HUES6 (cell line): ENCODE measurements around the gene KDM3B.

ENCODE experiments used
- H3K27ac ChIP-seq: 2 replicates; pipeline ENCODE4 v1.7.0; 2013; ENCODE audit warnings: low read depth, mild to moderate bottlenecking, low read length, inconsistent platforms
- H3K27me3 ChIP-seq: 2 replicates; pipeline ENCODE4 v1.6.1; 2013; ENCODE audit warnings: low read length; ENCODE audit not compliant: control insufficient read depth, insufficient read depth
- H3K36me3 ChIP-seq: 2 replicates; pipeline ENCODE4 v1.6.1; 2013; ENCODE audit warnings: low read length; ENCODE audit not compliant: control insufficient read depth, insufficient read depth
- H3K4me1 ChIP-seq: 2 replicates; pipeline ENCODE4 v1.6.1; 2013; ENCODE audit warnings: low read length; ENCODE audit not compliant: control insufficient read depth, insufficient read depth
- H3K4me3 ChIP-seq: 2 replicates; pipeline ENCODE4 v1.5.1; 2013; ENCODE audit warnings: low read depth, low read length
- H3K9ac ChIP-seq: one replicate; pipeline ENCODE4 v1.6.1; 2013; ENCODE audit warnings: mild to moderate bottlenecking, low read length
- H3K9me3 ChIP-seq: 2 replicates; pipeline ENCODE4 v1.6.1; 2013; ENCODE audit warnings: low read depth, low read length; ENCODE audit not compliant: control insufficient read depth, insufficient read depth

The KDM3B gene

GRCh38 chr5:138336952-138337684 lies 15.4 kb upstream of the KDM3B start:
- H3K4me3 ChIP-seq, result peak overlapping the region; percentile 73
- H3K27me3 ChIP-seq, result no peaks in the 10 kb centered on the region
- H3K36me3 ChIP-seq, result peaks cover 24% of the 10 kb centered on the region
- peaks cover 15% of the 10 kb centered on the region; the same call in 1 of the 2 replicates for H3K4me1 ChIP-seq
- no peaks in the 10 kb centered on the region for H3K9me3 ChIP-seq
- peak overlapping the region; percentile 99 for H3K9ac ChIP-seq
- H3K27ac ChIP-seq, result peak overlapping the region; percentile 100

- Histone ChIP-seq H3K9ac (peak within 1 kb of the TSS; percentile 99), H3K9me3 (no peaks in the 10 kb centered on the region), H3K27me3 (no peaks in the 10 kb centered on the region), H3K27ac (peak within 1 kb of the TSS; percentile 100), H3K4me3 (peak within 1 kb of the TSS; percentile 73), H3K4me1 (peaks cover 15% of the 10 kb centered on the region; the same call in 1 of the 2 replicates), H3K36me3 (peaks cover 26% of the 10 kb centered on the region)
These were observed 14.6 kb upstream of the KDM3B start, which contains the start of gene FAM53C for GRCh38 chr5:138337685-138338410. Gene FAM53C (plus strand): TSS chr5:138338266. CDS start chr5:138341336, 3,070 bp downstream.

GRCh38 chr5:138338411-138339090 lies 13.9 kb upstream of the KDM3B start:
- peak overlapping the region; percentile 63 for H3K27ac ChIP-seq
- H3K36me3 ChIP-seq, result peaks cover 32% of the 10 kb centered on the region

GRCh38 chr5:138339091-138339456 lies 13.4 kb upstream of the KDM3B start:
- H3K9ac ChIP-seq, result peak overlapping the region; percentile 90
- H3K27me3 ChIP-seq, result no peaks in the 10 kb centered on the region
- peaks cover 15% of the 10 kb centered on the region; the same call in 1 of the 2 replicates for H3K4me1 ChIP-seq
- H3K4me3 ChIP-seq, result peak overlapping the region; percentile 73
- no peaks in the 10 kb centered on the region for H3K9me3 ChIP-seq
- peaks cover 37% of the 10 kb centered on the region for H3K36me3 ChIP-seq
- peak overlapping the region; percentile 63 for H3K27ac ChIP-seq

More at GRCh38 chr5:138338411-138339090, 13.9 kb upstream of the KDM3B start:
- Histone ChIP-seq H3K4me3 (peak overlapping the region; percentile 73), H3K9me3 (no peaks in the 10 kb centered on the region), H3K9ac (peak overlapping the region; percentile 99), H3K27me3 (no peaks in the 10 kb centered on the region), H3K4me1 (peaks cover 15% of the 10 kb centered on the region; the same call in 1 of the 2 replicates)

- Histone ChIP-seq H3K36me3 (peaks cover 41% of the 10 kb centered on the region), H3K9ac (peak overlapping the region; percentile 90), H3K27me3 (no peaks in the 10 kb centered on the region), H3K4me3 (peak overlapping the region; percentile 73), H3K4me1 (peaks cover 15% of the 10 kb centered on the region; the same call in 1 of the 2 replicates), H3K9me3 (no peaks in the 10 kb centered on the region), H3K27ac (peak overlapping the region; percentile 63; the same call in 1 of the 2 replicates)
These were observed 13.0 kb upstream of the KDM3B start for GRCh38 chr5:138339464-138339863.

- Histone ChIP-seq H3K9ac (no peak overlapping the region), H3K4me3 (peak overlapping the region; percentile 73), H3K4me1 (peaks cover 15% of the 10 kb centered on the region; the same call in 1 of the 2 replicates), H3K27ac (no peak overlapping the region), H3K36me3 (peaks cover 46% of the 10 kb centered on the region), H3K9me3 (no peaks in the 10 kb centered on the region), H3K27me3 (no peaks in the 10 kb centered on the region)
These were observed 12.5 kb upstream of the KDM3B start for GRCh38 chr5:138340008-138340407.

GRCh38 chr5:138344887-138345622 lies 7.4 kb upstream of the KDM3B start:
- Histone ChIP-seq H3K9ac (no peak overlapping the region), H3K9me3 (no peaks in the 10 kb centered on the region), H3K36me3 (peaks cover 91% of the 10 kb centered on the region), H3K4me3 (no peak overlapping the region), H3K4me1 (no peaks in the 10 kb centered on the region), H3K27me3 (no peaks in the 10 kb centered on the region), H3K27ac (no peak overlapping the region)

- Histone ChIP-seq H3K9ac (no peak overlapping the region), H3K27me3 (no peaks in the 10 kb centered on the region), H3K4me3 (no peak overlapping the region), H3K27ac (no peak overlapping the region), H3K9me3 (peaks cover under 1% of the 10 kb centered on the region; the same call in 1 of the 2 replicates), H3K4me1 (no peaks in the 10 kb centered on the region), H3K36me3 (peaks cover 73% of the 10 kb centered on the region)
These were observed 5.6 kb upstream of the KDM3B start for GRCh38 chr5:138346889-138347288.

GRCh38 chr5:138349852-138350562 lies 2.5 kb upstream of the KDM3B start:
- H3K4me1 ChIP-seq, result 0 out of 2 replicates have a peak, but pooled peaks cover 8% of the 10 kb centered on the region
- no peaks in the 10 kb centered on the region for H3K27me3 ChIP-seq
- H3K36me3 ChIP-seq, result peaks cover 51% of the 10 kb centered on the region
- peaks cover 4% of the 10 kb centered on the region; the same call in 1 of the 2 replicates for H3K9me3 ChIP-seq
- H3K4me3 ChIP-seq, result no peak overlapping the region
- H3K27ac ChIP-seq, result no peak overlapping the region
- H3K9ac ChIP-seq, result no peak overlapping the region

- peaks cover 45% of the 10 kb centered on the region for H3K36me3 ChIP-seq
- H3K27me3 ChIP-seq, result no peaks in the 10 kb centered on the region
- H3K4me1 ChIP-seq, result peaks cover 13% of the 10 kb centered on the region; the same call in 1 of the 2 replicates
- H3K9me3 ChIP-seq, result peaks cover 4% of the 10 kb centered on the region; the same call in 1 of the 2 replicates
- no peak overlapping the region for H3K9ac ChIP-seq
- H3K4me3 ChIP-seq, result no peak overlapping the region
- no peak overlapping the region for H3K27ac ChIP-seq
These were observed 2.0 kb upstream of the KDM3B start for GRCh38 chr5:138350563-138350890.
